Activated naive CD4-positive, alpha-beta T cell treated with anti-CD3 and anti-CD28 coated beads, Interleukin-2, amount 50 U/mL, for 16 hours (primary cell): ENCODE data around the gene GTF3C5.
"Not testable (repeated sequence)": the region's sequence is repeated elsewhere in the genome, so short reads cannot be mapped to it uniquely, and the experiment has no call there.

ENCODE experiments used
- DNase-seq: peaks from one replicate; pipeline ENCODE4 v3.0.0-alpha.2; 2020

The GTF3C5 gene

GRCh38 chr9:133072210-133072609, 41.4 kb downstream of the GTF3C5 start:
- not testable (repeated sequence) for DNase-seq

- DNase-seq: no peak
Measured at GRCh38 chr9:133073086-133074014, 42.6 kb downstream of the GTF3C5 start.

GRCh38 chr9:133074111-133074651, 43.4 kb downstream of the GTF3C5 start:
- DNase-seq: no peak

GRCh38 chr9:133075925-133076630, 45.3 kb downstream of the GTF3C5 start:
- no peak for DNase-seq

- DNase-seq: no peak
Measured at GRCh38 chr9:133076691-133077090, 45.9 kb downstream of the GTF3C5 start.

- no peak for DNase-seq
Measured at GRCh38 chr9:133078486-133078885, 47.7 kb downstream of the GTF3C5 start.

GRCh38 chr9:133080161-133080560, 49.4 kb downstream of the GTF3C5 start:
- no peak for DNase-seq

GRCh38 chr9:133080786-133081779, 50.3 kb downstream of the GTF3C5 start:
- not testable (repeated sequence) for DNase-seq

GRCh38 chr9:133081957-133082644, 51.3 kb downstream of the GTF3C5 start:
- DNase-seq: not testable (repeated sequence)

GRCh38 chr9:133083688-133084087, 52.9 kb downstream of the GTF3C5 start:
- DNase-seq: not testable (repeated sequence)

GRCh38 chr9:133086212-133086860, 55.5 kb downstream of the GTF3C5 start:
- DNase-seq: not testable (repeated sequence)

GRCh38 chr9:133086894-133087293, 56.1 kb downstream of the GTF3C5 start:
- DNase-seq: no peak

GRCh38 chr9:133087429-133088145, 56.8 kb downstream of the GTF3C5 start:
- no peak for DNase-seq

GRCh38 chr9:133088146-133088750, 57.5 kb downstream of the GTF3C5 start:
- no peak for DNase-seq

GRCh38 chr9:133088756-133089155, 58.0 kb downstream of the GTF3C5 start:
- no peak for DNase-seq

GRCh38 chr9:133089271-133089671, 58.5 kb downstream of the GTF3C5 start:
- DNase-seq: no peak

- no peak for DNase-seq
Measured at GRCh38 chr9:133090187-133090586, 59.4 kb downstream of the GTF3C5 start.

GRCh38 chr9:133090752-133091385, 60.1 kb downstream of the GTF3C5 start:
- DNase-seq: no peak

GRCh38 chr9:133094351-133094750, 63.6 kb downstream of the GTF3C5 start:
- not testable (repeated sequence) for DNase-seq
